Body of pancreas (tissue), 4 donors: ENCODE data around the gene TUBGCP2. TPM values are rescaled to one million over a fixed set of nuclear protein-coding genes. Genes with fewer than 3 reads are reported as not detected.

ENCODE experiments used
- ATAC-seq: fragments of 150-250 bp; one replicate; pipeline ENCODE4 v1.9.1; 2016
- DNase-seq, 4 donors: peaks; one replicate each; pipeline ENCODE4 v3.0.0-alpha.2; 2019
- H3K27ac ChIP-seq, 4 donors: fragments of 200-600 bp; sonication (generic); 1 replicate in 3 of 4; 2 replicates in 1 of 4; pipeline versions ENCODE4 v1.5.1 to v1.6.1; 2016 to 2019; ENCODE audit warnings: mild to moderate bottlenecking in 1 of 4, mixed read lengths in 1 of 4, moderate library complexity in 1 of 4
- H3K27me3 ChIP-seq, 2 donors: fragments of 200-600 bp; sonication (generic); one replicate each; pipeline ENCODE4 v1.6.0; 2016; ENCODE audit warnings: mild to moderate bottlenecking in 1 of 2
- H3K36me3 ChIP-seq, 2 donors: fragments of 200-600 bp; sonication (generic); replicated peaks in 1 of 2; 2 replicates each; pipeline ENCODE4 v1.5.1; 2016; ENCODE audit warnings: low read depth in 2 of 2; ENCODE audit not compliant: insufficient read depth in 1 of 2
- H3K4me1 ChIP-seq: fragments of 200-600 bp; sonication (generic); one replicate; pipeline ENCODE4 v1.6.0; 2016
- H3K4me3 ChIP-seq, 2 donors: fragments of 200-600 bp; sonication (generic); 1 replicate in 1 of 2; 2 replicates in 1 of 2; pipeline ENCODE4 v1.5.1; 2016 to 2019
- H3K9me3 ChIP-seq, 3 donors: fragments of 200-600 bp; sonication (generic); 1 replicate in 2 of 3; 2 replicates in 1 of 3; pipeline ENCODE4 v1.5.1; 2016
- POLR2A ChIP-seq, 3 donors: fragments of 450-650 bp; IDR thresholded peaks; one replicate each; pipeline ENCODE4 v1.6.1; 2016; ENCODE audit warnings: antibody characterized with exemption in 3 of 3, mild to moderate bottlenecking in 2 of 3
- WGBS, 2 donors: methylation state at CpG; one replicate each; pipeline ENCODE4 v1.1.5; 2017; 5-methylcytosine and 5-hydroxymethylcytosine counted together
- intact Hi-C: fragments of 100-400 bp; cut with DNase I; formaldehyde crosslinking; loops from one replicate; pipeline ENCODE4 v1.15.1; 2023
- total RNA-seq, 2 donors: library from RNA; depleted of rRNA; stranded (reverse); fragments of >200 nt; gene quantifications; one replicate each; pipeline ENCODE4 v1.1.0, GENCODE V29; 2016
- TF ChIP-seq, protein P1 (sequence below), 7 experiments: fragments of 450-650 bp in 4 of 7; fragments of 200-600 bp in 3 of 7; sonication (generic) in 3 of 7; IDR thresholded peaks; one replicate each; pipeline ENCODE4 v1.5.1; 2016 to 2019; ENCODE audit warnings: antibody characterized with exemption in 7 of 7

TUBGCP2 gene
- total RNA-seq, 2 donors from 2014 or later = 32.2 to 36.6 TPM

DNA sequence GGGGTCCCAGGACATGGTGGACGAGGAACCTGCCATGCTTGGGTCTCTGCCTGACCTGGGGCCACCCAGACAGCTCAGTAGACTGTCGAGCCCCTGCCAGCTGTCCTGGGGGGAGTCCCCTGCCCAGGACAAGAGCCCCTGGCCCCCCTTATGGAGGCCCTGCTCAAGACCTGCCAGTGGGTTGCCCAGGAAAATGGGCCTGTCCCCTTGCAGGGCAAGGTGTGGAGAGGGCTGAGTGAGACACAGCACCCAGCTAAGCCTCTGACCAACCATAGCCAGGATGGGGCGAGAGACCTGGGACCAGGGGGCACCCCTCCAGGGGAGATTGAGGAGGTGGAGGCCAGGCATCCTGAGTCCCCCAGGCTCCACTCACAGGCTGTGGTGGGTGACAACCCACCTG, 47.3 kb upstream of the TUBGCP2 start:
- H3K4me3 ChIP-seq = no peak overlapping the region
- DNase-seq (no peak), ATAC-seq (no peak)
- intact Hi-C loops = no loop called here
- H3K36me3 ChIP-seq = no peaks in the 10 kb centered on the region
- H3K27ac ChIP-seq = no peak overlapping the region
- 94% methylated on average over 3 of the region's 3 CpGs; no CpG with 5 or more reads in 1 of the 2 donors for WGBS, 2 donors
- TF ChIP-seq, protein P1, sequence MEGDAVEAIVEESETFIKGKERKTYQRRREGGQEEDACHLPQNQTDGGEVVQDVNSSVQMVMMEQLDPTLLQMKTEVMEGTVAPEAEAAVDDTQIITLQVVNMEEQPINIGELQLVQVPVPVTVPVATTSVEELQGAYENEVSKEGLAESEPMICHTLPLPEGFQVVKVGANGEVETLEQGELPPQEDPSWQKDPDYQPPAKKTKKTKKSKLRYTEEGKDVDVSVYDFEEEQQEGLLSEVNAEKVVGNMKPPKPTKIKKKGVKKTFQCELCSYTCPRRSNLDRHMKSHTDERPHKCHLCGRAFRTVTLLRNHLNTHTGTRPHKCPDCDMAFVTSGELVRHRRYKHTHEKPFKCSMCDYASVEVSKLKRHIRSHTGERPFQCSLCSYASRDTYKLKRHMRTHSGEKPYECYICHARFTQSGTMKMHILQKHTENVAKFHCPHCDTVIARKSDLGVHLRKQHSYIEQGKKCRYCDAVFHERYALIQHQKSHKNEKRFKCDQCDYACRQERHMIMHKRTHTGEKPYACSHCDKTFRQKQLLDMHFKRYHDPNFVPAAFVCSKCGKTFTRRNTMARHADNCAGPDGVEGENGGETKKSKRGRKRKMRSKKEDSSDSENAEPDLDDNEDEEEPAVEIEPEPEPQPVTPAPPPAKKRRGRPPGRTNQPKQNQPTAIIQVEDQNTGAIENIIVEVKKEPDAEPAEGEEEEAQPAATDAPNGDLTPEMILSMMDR (IDR thresholded peaks at IDR 0.05) = no peak
- TF ChIP-seq POLR2A (IDR thresholded peaks at IDR 0.05) = no peak
- H3K4me1 ChIP-seq = peaks cover 46% of the 10 kb centered on the region
- no peaks in the 10 kb centered on the region for H3K9me3 ChIP-seq
- no peaks in the 10 kb centered on the region for H3K27me3 ChIP-seq

DNA sequence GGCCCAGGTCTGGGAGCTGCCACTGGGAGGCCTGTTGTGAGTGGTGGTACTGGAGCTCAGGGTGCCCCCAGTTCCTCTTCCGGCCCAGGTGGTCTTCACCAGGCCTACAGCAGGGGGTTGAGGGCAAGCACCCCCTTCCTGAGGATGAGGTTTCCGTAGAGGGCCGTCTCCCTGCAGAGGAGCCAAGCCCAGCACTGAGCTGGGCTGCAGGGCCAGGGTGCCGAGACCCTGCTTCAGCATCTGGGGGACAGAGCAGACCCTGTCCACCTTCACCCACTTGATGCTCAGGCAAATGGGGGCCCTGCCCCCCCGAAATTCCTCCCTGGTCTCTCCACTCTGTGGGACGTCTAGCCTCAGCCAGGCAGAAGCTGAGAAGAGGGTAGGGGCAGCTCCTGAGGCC, 46.6 kb upstream of the TUBGCP2 start:
- ATAC-seq = no peak
- intact Hi-C loops = no loop called here
- Histone ChIP-seq H3K4me1 (peaks cover 39% of the 10 kb centered on the region), H3K4me3 (no peak overlapping the region), H3K36me3 (no peaks in the 10 kb centered on the region), H3K27ac (no peak overlapping the region), H3K27me3 (no peaks in the 10 kb centered on the region), H3K9me3 (no peaks in the 10 kb centered on the region)
- DNase-seq = no peak
- no peak for TF ChIP-seq POLR2A (IDR thresholded peaks at IDR 0.05)
- TF ChIP-seq, protein P1 (IDR thresholded peaks at IDR 0.05) = no peak
- WGBS, 2 donors = 94% methylated on average over 6 of the region's 6 CpGs; no CpG with 5 or more reads in 1 of the 2 donors

DNA sequence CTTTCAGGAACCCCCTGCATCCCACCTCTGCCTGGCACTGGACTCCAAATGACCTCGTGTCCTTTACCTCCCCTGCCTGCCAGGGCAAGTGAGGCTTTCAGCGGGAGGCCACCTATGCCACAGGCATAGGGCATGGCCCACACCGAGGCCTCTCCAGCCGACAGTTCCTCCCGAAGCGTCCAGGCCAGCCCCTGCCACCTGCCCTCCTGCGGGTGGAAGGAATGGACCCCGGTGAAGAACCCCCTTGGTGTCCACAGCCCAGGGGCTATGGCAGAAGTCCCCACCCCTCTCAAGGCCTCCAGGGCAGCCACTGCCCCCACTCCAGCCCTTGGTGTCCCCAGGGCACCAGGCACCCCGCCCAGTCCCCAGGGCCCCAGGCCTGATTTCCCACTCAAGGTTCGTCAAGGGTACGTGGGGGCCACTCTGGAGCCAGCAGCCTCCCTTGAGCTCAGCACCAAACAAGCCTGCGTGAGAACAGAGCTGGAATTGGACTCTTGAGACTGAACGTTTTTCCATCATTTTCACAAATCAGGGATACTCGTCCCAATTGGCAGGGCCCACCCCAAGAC, 46.1 kb upstream of the TUBGCP2 start:
- H3K4me3 ChIP-seq = no peak overlapping the region
- TF ChIP-seq, protein P1 (IDR thresholded peaks at IDR 0.05) = no peak
- no peak for TF ChIP-seq POLR2A (IDR thresholded peaks at IDR 0.05)
- no peaks in the 10 kb centered on the region for H3K36me3 ChIP-seq
- H3K4me1 ChIP-seq = peaks cover 34% of the 10 kb centered on the region
- no peak for DNase-seq
- H3K27ac ChIP-seq = no peak overlapping the region
- H3K9me3 ChIP-seq = no peaks in the 10 kb centered on the region
- WGBS, 2 donors = 87 to 94% methylated on average over 10 to 11 of the region's 14 CpGs
- intact Hi-C loops = no loop called here
- H3K27me3 ChIP-seq = no peaks in the 10 kb centered on the region
- ATAC-seq = no peak

DNA sequence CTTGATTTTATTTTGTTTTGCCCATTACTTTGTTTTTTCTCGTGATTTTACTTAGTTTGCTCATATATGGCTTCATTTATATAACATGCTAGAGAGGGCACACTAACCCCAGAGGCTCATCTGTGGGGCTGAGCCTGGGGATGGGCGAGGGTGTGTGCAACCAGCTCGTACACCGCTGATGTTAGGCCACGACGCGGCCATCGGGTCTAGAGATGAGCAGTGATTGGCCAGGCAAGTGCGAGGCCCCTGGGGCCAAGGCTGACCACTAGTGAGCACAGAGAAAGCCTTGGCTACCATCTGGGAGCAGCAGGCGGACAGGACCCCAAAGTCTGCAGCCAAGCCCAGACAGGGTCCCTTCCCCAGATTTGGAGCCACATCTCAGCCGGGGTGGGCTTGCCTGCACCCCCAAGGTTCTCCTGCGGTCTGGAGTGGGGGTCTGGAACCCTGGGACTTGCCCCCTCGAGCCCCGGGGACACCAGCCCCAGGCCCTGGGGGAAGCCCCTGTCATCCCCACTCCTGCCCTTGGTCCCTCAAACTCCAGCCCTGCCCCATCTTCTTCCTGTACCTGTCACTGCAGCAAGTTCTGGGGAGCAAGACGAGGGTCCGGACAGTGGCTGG, 45.4 kb upstream of the TUBGCP2 start:
- intact Hi-C loops = no loop called here
- DNase-seq = no peak

More for the DNA sequence above, 45.4 kb upstream of the TUBGCP2 start:
- no peaks in the 10 kb centered on the region for H3K36me3 ChIP-seq
- H3K27me3 ChIP-seq = no peaks in the 10 kb centered on the region
- 83 to 90% methylated on average over 11 to 15 of the region's 16 CpGs for WGBS, 2 donors
- no peaks in the 10 kb centered on the region for H3K9me3 ChIP-seq
- no peak for ATAC-seq
- no peak for TF ChIP-seq POLR2A (IDR thresholded peaks at IDR 0.05)
- TF ChIP-seq, protein P1 (IDR thresholded peaks at IDR 0.05) = no peak
- H3K4me3 ChIP-seq = no peak overlapping the region
- H3K4me1 ChIP-seq = peaks cover 27% of the 10 kb centered on the region
- no peak overlapping the region for H3K27ac ChIP-seq
